MCF 10A (cell line): Measurements from ENCODE around the gene LRRC27. TPM values are rescaled to one million over a fixed set of nuclear protein-coding genes. Genes with fewer than 3 reads are reported as not detected.

Experiments
- BruUV-seq: library from RNA; stranded (reverse); fragments of 400-500 nt; replicated peaks from 2 replicates; lab custom pipeline; 2021; lab: Mats Ljungman, UMichigan
- CTCF ChIA-PET: fragments of 300-600 bp; sonication (Branson Sonifier 250); formaldehyde crosslinking; extraction: SDS; loops from one replicate; lab custom pipeline; 2021; ENCODE audit warnings: antibody characterized with exemption, inconsistent platforms; lab: Yijun Ruan, JAX
- POLR2A ChIA-PET: fragments of 300-600, 350-650 bp; sonication (Branson Sonifier 250); formaldehyde crosslinking; extraction: SDS; loops from one replicate; lab custom pipeline; 2020; ENCODE audit warnings: antibody characterized with exemption, inconsistent platforms; lab: Yijun Ruan, JAX
- DNase-seq: peaks from one replicate; pipeline ENCODE4 v3.0.0-alpha.2; 2018; ENCODE audit not compliant: unreplicated experiment
- H3K27ac Mint-ChIP-seq: one replicate; pipeline ENCODE4 v1.8.0; 2022; ENCODE audit warnings: mild to moderate bottlenecking, low read depth, mixed read lengths; ENCODE audit not compliant: unreplicated experiment
- H3K27me3 Mint-ChIP-seq: one replicate; pipeline ENCODE4 v1.8.0; 2022; ENCODE audit warnings: mixed read lengths; ENCODE audit not compliant: insufficient read depth, unreplicated experiment
- H3K36me3 Mint-ChIP-seq: one replicate; pipeline ENCODE4 v1.8.0; 2022; ENCODE audit warnings: mild to moderate bottlenecking, moderate library complexity, mixed read lengths; ENCODE audit not compliant: insufficient read depth, unreplicated experiment
- H3K4me1 Mint-ChIP-seq: one replicate; pipeline ENCODE4 v1.8.0; 2022; ENCODE audit warnings: mixed read lengths; ENCODE audit not compliant: insufficient read depth, unreplicated experiment
- H3K4me3 Mint-ChIP-seq: one replicate; pipeline ENCODE4 v1.8.0; 2022; ENCODE audit warnings: mild to moderate bottlenecking, moderate library complexity, mixed read lengths; ENCODE audit not compliant: unreplicated experiment
- H3K9me3 Mint-ChIP-seq: one replicate; pipeline ENCODE4 v1.8.0; 2022; ENCODE audit warnings: mixed read lengths; ENCODE audit not compliant: unreplicated experiment
- intact Hi-C: fragments of 100-400 bp; cut with micrococcal nuclease; formaldehyde crosslinking; loops from 2 replicates; pipeline ENCODE4 v1.14.1; 2022
- total RNA-seq: library from RNA; stranded (reverse); gene quantifications from 2 replicates; pipeline ENCODE4 v1.2.3, GENCODE V29; 2022
- TF ChIP-seq, protein P1 (sequence below): fragments of 200-600 bp; IDR thresholded peaks from one replicate; pipeline ENCODE4 v1.8.0; 2022; ENCODE audit warnings: antibody characterized with exemption, mild to moderate bottlenecking; ENCODE audit not compliant: unreplicated experiment

LRRC27 gene
- total RNA-seq, 1 experiment from 2014 or later: 9.1 TPM

DNA sequence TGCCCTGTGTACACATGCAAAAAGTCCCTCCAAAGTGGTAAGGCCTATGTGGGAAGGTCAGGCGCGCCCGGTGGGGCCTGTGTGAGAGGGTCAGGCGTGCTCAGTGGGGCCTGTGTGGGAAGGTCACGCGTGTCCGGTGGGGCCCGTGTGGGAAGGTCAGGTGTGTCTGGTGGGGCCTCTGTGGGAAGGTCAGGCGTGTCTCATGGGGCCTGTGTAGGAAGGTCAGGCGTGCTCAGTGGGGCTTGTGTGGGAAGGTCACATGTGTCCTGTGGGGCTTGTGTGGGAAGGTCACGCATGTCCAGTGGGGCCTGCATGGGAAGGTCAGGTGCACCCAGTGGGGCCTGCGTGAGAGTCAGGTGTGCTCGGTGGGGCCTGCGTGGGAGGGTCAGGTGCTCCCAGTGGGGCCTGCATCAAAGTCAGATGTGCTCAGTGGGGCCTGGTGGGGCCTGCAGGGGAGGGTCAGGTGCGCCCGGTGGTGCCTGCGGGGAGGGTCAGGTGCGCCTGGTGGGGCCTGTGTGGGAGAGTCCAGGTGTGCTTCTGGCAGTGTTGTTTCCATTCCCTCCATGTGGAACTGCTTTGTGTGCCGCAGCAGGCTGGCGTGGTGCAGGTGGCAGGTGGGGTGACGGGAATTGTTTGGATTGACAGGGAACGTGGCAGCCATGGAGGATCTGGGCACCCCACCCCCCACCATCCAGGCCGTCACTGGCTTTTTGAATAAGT is 15.4 kb downstream of the LRRC27 start:
- H3K9me3 Mint-ChIP-seq: no peaks in the 10 kb centered on the region
- no peaks in the 10 kb centered on the region for H3K27me3 Mint-ChIP-seq
- ChIA-PET POLR2A (no interaction called here), CTCF (interaction anchor here (0.7 to 1.3 kb wide), 3 partner anchors 9 to 124 kb away, joined by 3 to 4 read pairs (median 4); no protein-coding TSS in a partner anchor)
- no peak overlapping the region for H3K27ac Mint-ChIP-seq
- DNase-seq: no peak
- BruUV-seq: no TSS peak
- H3K36me3 Mint-ChIP-seq: peaks cover 18% of the 10 kb centered on the region
- no peaks in the 10 kb centered on the region for H3K4me1 Mint-ChIP-seq
- TF ChIP-seq, protein P1, sequence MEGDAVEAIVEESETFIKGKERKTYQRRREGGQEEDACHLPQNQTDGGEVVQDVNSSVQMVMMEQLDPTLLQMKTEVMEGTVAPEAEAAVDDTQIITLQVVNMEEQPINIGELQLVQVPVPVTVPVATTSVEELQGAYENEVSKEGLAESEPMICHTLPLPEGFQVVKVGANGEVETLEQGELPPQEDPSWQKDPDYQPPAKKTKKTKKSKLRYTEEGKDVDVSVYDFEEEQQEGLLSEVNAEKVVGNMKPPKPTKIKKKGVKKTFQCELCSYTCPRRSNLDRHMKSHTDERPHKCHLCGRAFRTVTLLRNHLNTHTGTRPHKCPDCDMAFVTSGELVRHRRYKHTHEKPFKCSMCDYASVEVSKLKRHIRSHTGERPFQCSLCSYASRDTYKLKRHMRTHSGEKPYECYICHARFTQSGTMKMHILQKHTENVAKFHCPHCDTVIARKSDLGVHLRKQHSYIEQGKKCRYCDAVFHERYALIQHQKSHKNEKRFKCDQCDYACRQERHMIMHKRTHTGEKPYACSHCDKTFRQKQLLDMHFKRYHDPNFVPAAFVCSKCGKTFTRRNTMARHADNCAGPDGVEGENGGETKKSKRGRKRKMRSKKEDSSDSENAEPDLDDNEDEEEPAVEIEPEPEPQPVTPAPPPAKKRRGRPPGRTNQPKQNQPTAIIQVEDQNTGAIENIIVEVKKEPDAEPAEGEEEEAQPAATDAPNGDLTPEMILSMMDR: no peak
- intact Hi-C loops: no loop called here
- no peak overlapping the region for H3K4me3 Mint-ChIP-seq

DNA sequence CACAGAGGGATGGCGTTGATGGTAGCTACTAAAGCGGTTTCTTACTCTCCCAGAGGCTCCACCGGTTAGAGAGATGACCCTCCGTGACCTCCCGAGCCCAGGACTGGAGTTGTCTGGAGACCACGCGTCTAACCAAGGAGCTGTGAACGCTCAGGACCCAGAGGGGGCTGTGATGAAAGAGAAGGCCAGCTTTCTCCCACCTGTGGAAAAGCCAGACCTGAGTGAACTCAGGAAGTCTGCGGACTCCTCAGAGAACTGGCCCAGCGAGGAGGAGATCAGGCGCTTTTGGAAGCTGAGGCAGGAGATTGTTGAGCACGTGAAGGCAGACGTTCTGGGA is 15.9 kb downstream of the LRRC27 start:
- BruUV-seq: no TSS peak
- CTCF ChIA-PET: interaction anchor here (0.7 to 1.3 kb wide), 3 partner anchors 8 to 124 kb away, joined by 3 to 4 read pairs (median 4); no protein-coding TSS in a partner anchor
- Mint-ChIP-seq H3K36me3 (peaks cover 18% of the 10 kb centered on the region), H3K9me3 (no peaks in the 10 kb centered on the region), H3K27ac (no peak overlapping the region), H3K27me3 (no peaks in the 10 kb centered on the region), H3K4me1 (no peaks in the 10 kb centered on the region), H3K4me3 (no peak overlapping the region)
- POLR2A ChIA-PET: no interaction called here
- TF ChIP-seq, protein P1: no peak
- DNase-seq: no peak
- intact Hi-C loops: no loop called here

DNA sequence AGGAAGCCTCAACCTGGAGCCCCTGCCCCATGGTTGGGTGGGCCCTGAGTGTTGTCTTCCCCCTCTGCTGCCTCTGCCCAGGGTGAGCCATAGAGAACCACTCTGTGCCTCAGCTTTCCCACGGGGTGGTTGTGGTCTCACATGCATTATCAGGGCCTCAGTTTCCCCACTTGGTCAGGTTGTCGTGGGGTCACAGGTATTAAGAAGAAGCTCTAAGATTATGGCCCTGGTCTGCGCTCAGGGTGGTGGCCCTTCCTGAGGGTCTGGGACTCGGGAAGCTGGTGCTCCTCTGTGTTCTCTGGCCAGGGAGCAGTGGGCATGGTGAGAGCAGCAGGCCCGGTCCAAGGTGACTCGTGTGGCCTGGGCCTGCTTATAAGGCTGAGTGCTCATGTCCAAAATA is 17.8 kb downstream of the LRRC27 start:
- intact Hi-C loops: loop anchor here (5.0 kb wide), 1 partner anchor 42 kb away; the partner anchor contains the start of gene STK32C
- H3K9me3 Mint-ChIP-seq: no peaks in the 10 kb centered on the region
- H3K4me3 Mint-ChIP-seq: no peak overlapping the region
- CTCF ChIA-PET: interaction anchor here (0.8 to 1.5 kb wide), 3 partner anchors 11 to 127 kb away, joined by 4 to 5 read pairs (median 4); no protein-coding TSS in a partner anchor
- peaks cover 11% of the 10 kb centered on the region for H3K36me3 Mint-ChIP-seq
- H3K27me3 Mint-ChIP-seq: no peaks in the 10 kb centered on the region
- no TSS peak for BruUV-seq
- DNase-seq: no peak
- TF ChIP-seq, protein P1: no peak
- no peaks in the 10 kb centered on the region for H3K4me1 Mint-ChIP-seq
- H3K27ac Mint-ChIP-seq: no peak overlapping the region
- POLR2A ChIA-PET: no interaction called here

DNA sequence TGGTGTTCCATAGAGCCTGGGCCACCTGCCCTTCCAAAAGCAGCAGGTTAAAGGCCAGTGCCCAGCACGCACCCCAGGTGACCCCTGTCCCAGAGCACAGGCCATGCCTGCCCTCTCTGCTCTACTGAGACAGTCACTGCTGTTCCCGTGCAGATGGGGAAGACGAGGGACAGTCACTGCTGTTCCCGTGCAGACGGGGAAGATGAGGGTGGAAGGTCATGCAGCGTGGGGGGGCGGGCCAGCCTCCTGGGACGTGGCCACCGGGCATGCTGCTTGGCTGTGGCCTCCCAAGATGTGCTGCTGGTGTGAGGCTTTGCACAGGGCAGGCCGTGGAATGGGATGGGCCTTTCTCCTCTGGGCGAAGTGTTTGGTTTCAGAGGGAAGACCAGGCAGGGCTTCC is 18.4 kb downstream of the LRRC27 start:
- TF ChIP-seq, protein P1: no peak
- Mint-ChIP-seq H3K36me3 (peaks cover 10% of the 10 kb centered on the region), H3K27ac (no peak overlapping the region), H3K9me3 (no peaks in the 10 kb centered on the region), H3K27me3 (no peaks in the 10 kb centered on the region), H3K4me3 (no peak overlapping the region), H3K4me1 (no peaks in the 10 kb centered on the region)
- no peak for DNase-seq
- POLR2A ChIA-PET: no interaction called here
- CTCF ChIA-PET: interaction anchor here (1.1 to 1.8 kb wide), 7 partner anchors 10 to 957 kb away, joined by 3 to 6 read pairs (median 4); no protein-coding TSS in a partner anchor
- intact Hi-C loops: loop anchor here (5.0 kb wide), 1 partner anchor 43 kb away; the partner anchor contains the start of gene STK32C
- BruUV-seq: no TSS peak
